ENCODE results near the gene FBXW5.

FBXW5 gene

GRCh38 chr9:136961279-136962065, 16.9 kb upstream of the FBXW5 start:
- DNase-seq: no peak

- DNase-seq: no peak
Measured at GRCh38 chr9:136960938-136961275, 16.4 kb upstream of the FBXW5 start.

- no peak for DNase-seq
Measured at GRCh38 chr9:136960212-136960937, 15.8 kb upstream of the FBXW5 start.

GRCh38 chr9:136958898-136959850, 14.6 kb upstream of the FBXW5 start:
- DNase-seq: no peak

- DNase-seq: no peak
Measured at GRCh38 chr9:136958473-136958872, 13.9 kb upstream of the FBXW5 start.

GRCh38 chr9:136957901-136958300, 13.4 kb upstream of the FBXW5 start:
- DNase-seq: no peak

- no peak for DNase-seq
Measured at GRCh38 chr9:136957461-136957860, 12.9 kb upstream of the FBXW5 start.

- no peak for DNase-seq
Measured at GRCh38 chr9:136956604-136957003, 12.1 kb upstream of the FBXW5 start.

- no peak for DNase-seq
Measured at GRCh38 chr9:136955943-136956335, 11.4 kb upstream of the FBXW5 start.

- DNase-seq: no peak
Measured at GRCh38 chr9:136955202-136955942, 10.8 kb upstream of the FBXW5 start.

- DNase-seq: no peak
Measured at GRCh38 chr9:136954270-136955083, 9.9 kb upstream of the FBXW5 start.

GRCh38 chr9:136953771-136954269, 9.3 kb upstream of the FBXW5 start:
- no peak for DNase-seq

GRCh38 chr9:136952876-136953770, 8.6 kb upstream of the FBXW5 start:
- no peak for DNase-seq

GRCh38 chr9:136952321-136952850, 7.8 kb upstream of the FBXW5 start:
- DNase-seq: no peak

- DNase-seq: no peak
Measured at GRCh38 chr9:136951541-136952320, 7.2 kb upstream of the FBXW5 start, which contains the start of gene LCN12. TSS of gene LCN12 (plus strand) at chr9:136952273. CDS start at chr9:136952328, 55 bp downstream.

GRCh38 chr9:136950656-136951276, 6.2 kb upstream of the FBXW5 start:
- DNase-seq: no peak

GRCh38 chr9:136949817-136950655, 5.5 kb upstream of the FBXW5 start:
- DNase-seq: peak; percentile 43
